MM.1S (cell line): ENCODE results near the gene FGFRL1.

Source experiments
- EZH2 ChIP-seq: fragments of 300-600 bp; sonication (generic); optimal IDR thresholded peaks from 2 replicates; pipeline ENCODE3; 2017; ENCODE audit warnings: low read depth, mild to moderate bottlenecking, antibody characterized with exemption, low read length, mixed read lengths
- TF ChIP-seq, protein P1 (sequence below): fragments of 300-600 bp; sonication (generic); IDR thresholded peaks from 2 replicates; pipeline ENCODE4 v1.5.1; 2016; ENCODE audit warnings: antibody characterized with exemption, low read length, mixed read lengths

DNA sequence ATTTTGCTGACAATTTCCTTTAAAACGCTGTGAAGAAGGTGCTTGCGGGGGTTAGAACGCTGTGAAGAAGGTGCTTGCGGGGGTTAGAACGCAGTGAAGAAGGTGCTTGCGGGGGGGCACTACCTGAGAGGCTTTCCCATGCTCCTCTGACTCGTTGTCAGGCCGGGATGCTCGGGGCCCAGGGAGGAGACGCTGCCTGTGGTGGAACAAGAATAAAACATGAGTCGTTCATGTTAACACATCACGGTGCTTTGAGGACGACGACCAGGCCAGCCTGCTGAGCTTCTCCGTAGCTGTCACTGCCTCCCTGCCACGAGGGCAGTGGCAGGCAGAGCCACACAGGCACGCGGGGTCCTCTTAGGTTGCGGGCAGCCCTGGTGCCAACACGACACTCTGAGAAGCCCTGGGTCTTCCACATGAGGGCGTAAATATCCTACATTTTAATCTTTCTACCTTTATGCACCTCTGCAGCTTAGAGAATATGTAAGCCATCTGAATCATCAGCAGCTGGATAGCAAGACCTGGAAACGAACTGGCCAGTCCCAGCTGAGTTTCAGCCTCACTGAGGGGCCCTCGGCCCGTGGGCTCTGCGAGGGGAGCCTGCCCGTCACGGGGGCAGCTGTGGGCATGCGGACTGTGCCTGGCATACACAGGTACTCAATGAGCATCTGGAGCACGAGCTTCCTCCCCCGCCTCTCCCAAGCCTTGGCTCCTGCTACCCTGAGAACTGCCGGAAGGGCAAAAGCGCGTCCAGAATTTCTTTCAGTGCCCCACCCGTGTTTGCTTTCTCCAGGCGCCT is 47.0 kb downstream of the FGFRL1 start:
- TF ChIP-seq, protein P1, sequence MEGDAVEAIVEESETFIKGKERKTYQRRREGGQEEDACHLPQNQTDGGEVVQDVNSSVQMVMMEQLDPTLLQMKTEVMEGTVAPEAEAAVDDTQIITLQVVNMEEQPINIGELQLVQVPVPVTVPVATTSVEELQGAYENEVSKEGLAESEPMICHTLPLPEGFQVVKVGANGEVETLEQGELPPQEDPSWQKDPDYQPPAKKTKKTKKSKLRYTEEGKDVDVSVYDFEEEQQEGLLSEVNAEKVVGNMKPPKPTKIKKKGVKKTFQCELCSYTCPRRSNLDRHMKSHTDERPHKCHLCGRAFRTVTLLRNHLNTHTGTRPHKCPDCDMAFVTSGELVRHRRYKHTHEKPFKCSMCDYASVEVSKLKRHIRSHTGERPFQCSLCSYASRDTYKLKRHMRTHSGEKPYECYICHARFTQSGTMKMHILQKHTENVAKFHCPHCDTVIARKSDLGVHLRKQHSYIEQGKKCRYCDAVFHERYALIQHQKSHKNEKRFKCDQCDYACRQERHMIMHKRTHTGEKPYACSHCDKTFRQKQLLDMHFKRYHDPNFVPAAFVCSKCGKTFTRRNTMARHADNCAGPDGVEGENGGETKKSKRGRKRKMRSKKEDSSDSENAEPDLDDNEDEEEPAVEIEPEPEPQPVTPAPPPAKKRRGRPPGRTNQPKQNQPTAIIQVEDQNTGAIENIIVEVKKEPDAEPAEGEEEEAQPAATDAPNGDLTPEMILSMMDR: no peak
- TF ChIP-seq EZH2: no peak
